GM18907 (cell line): ENCODE data around the gene MAML3.
A peak's percentile ranks its signal among the peaks of the same experiment; 100 is the strongest.

Experiments
- ATAC-seq: cut with Tn5 transposase; IDR thresholded peaks from one replicate; pipeline ENCODE4 v1.9.1; 2021; ENCODE audit warnings: mild to moderate bottlenecking, moderate library complexity; ENCODE audit not compliant: unreplicated experiment

MAML3 gene

GRCh38 chr4:139740121-139740520 lies 413.9 kb downstream of the MAML3 start:
- ATAC-seq, result no peak

- ATAC-seq, result no peak
These were observed 415.0 kb downstream of the MAML3 start for GRCh38 chr4:139738846-139739613.

- no peak for ATAC-seq
These were observed 417.3 kb downstream of the MAML3 start for GRCh38 chr4:139736661-139737060.

- no peak for ATAC-seq
These were observed 417.7 kb downstream of the MAML3 start for GRCh38 chr4:139736274-139736660.

GRCh38 chr4:139735381-139736273 lies 418.4 kb downstream of the MAML3 start:
- no peak for ATAC-seq

- ATAC-seq, result peak; percentile 69
These were observed 419.1 kb downstream of the MAML3 start for GRCh38 chr4:139734875-139735380.

GRCh38 chr4:139734201-139734874 lies 419.6 kb downstream of the MAML3 start:
- no peak for ATAC-seq

- no peak for ATAC-seq
These were observed 420.9 kb downstream of the MAML3 start for GRCh38 chr4:139732991-139733570.

- ATAC-seq, result no peak
These were observed 425.1 kb downstream of the MAML3 start for GRCh38 chr4:139728840-139729239.

- no peak for ATAC-seq
These were observed 425.8 kb downstream of the MAML3 start for GRCh38 chr4:139728146-139728545.

GRCh38 chr4:139726615-139727014 lies 427.4 kb downstream of the MAML3 start:
- ATAC-seq, result no peak

- ATAC-seq, result no peak
These were observed 428.7 kb downstream of the MAML3 start for GRCh38 chr4:139725236-139725635.

GRCh38 chr4:139721789-139722188 lies 432.2 kb downstream of the MAML3 start:
- no peak for ATAC-seq

GRCh38 chr4:139720806-139721205 lies 433.2 kb downstream of the MAML3 start:
- ATAC-seq, result no peak

GRCh38 chr4:139719381-139720101 lies 434.4 kb downstream of the MAML3 start:
- ATAC-seq, result no peak

- no peak for ATAC-seq
These were observed 435.2 kb downstream of the MAML3 start for GRCh38 chr4:139718833-139719232.

- no peak for ATAC-seq
These were observed 435.6 kb downstream of the MAML3 start for GRCh38 chr4:139718358-139718757.

GRCh38 chr4:139715746-139716391 lies 438.1 kb downstream of the MAML3 start:
- ATAC-seq, result no peak

GRCh38 chr4:139712882-139713281 lies 441.1 kb downstream of the MAML3 start:
- no peak for ATAC-seq

GRCh38 chr4:139711461-139711860 lies 442.5 kb downstream of the MAML3 start:
- no peak for ATAC-seq
